Measurements from ENCODE around the gene IGFBP3. TPM values are rescaled to one million over a fixed set of nuclear protein-coding genes. Genes with fewer than 3 reads are reported as not detected.

The IGFBP3 gene
- total RNA-seq, 1 donor from 2014 or later: 763 TPM

DNA sequence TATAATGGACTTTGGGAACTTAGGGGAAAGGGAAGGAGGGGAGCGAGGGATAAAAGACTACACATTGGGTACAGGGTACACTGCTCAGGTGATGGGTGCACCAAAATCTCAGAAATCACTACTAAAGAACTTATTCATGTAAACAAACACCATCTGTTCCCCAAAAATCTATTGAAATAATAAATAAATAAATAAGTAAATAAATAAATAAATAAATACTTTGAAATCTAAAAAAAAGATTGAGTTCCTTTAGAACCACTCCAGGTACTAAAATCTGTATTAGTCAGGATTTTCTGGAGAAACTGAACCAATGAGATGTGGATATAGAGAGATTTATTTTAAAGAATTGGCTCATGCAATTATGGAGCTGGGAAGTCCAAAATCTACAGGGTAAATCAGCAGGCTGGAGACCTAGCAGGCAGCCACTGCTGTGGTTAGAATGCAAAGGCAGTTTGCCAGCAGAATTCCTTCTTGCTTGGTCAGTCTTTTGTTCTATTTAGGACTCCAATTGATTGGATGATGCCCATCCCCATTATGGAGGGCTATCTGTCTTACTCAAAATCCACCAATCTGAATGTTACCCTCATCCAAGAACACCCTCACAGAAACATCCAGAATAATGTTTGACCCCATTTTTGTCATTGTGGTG lies 23.9 kb downstream of the IGFBP3 start:
- Histone ChIP-seq H3K27me3 (no peaks in the 10 kb centered on the region), H3K27ac (no peak overlapping the region), H3K9me3 (no peaks in the 10 kb centered on the region), H3K36me3 (no peaks in the 10 kb centered on the region), H3K4me3 (no peak overlapping the region), H3K4me1 (no peaks in the 10 kb centered on the region)
- TF ChIP-seq, protein P1, sequence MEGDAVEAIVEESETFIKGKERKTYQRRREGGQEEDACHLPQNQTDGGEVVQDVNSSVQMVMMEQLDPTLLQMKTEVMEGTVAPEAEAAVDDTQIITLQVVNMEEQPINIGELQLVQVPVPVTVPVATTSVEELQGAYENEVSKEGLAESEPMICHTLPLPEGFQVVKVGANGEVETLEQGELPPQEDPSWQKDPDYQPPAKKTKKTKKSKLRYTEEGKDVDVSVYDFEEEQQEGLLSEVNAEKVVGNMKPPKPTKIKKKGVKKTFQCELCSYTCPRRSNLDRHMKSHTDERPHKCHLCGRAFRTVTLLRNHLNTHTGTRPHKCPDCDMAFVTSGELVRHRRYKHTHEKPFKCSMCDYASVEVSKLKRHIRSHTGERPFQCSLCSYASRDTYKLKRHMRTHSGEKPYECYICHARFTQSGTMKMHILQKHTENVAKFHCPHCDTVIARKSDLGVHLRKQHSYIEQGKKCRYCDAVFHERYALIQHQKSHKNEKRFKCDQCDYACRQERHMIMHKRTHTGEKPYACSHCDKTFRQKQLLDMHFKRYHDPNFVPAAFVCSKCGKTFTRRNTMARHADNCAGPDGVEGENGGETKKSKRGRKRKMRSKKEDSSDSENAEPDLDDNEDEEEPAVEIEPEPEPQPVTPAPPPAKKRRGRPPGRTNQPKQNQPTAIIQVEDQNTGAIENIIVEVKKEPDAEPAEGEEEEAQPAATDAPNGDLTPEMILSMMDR (IDR thresholded peaks at IDR 0.05): no peak
- no peak for DNase-seq (ENCODE audit: low spot score in 2 of 2)
- intact Hi-C loops (cut with DNase I): no loop called here

DNA sequence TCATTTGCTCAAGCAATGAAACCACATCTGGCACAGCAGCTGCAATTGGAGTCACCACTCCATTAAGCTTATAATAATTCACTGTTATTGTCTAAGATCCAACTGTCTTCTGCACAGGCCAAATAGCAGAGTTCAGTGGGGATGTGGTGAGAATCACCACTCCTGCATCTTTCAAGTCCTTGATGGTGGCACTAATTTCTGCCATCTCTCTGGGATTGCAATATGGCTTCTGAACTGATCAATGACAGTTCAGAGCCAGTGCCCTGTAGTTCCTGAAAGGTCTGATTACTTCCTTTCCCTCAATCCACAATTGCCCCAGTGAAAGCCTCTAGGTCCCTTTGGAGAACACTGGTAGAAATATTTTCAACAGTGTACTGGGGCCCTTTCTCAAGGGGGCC lies 26.4 kb downstream of the IGFBP3 start:
- no peaks in the 10 kb centered on the region for H3K27me3 ChIP-seq
- DNase-seq (ENCODE audit: low spot score in 2 of 2): no peak
- intact Hi-C loops (cut with DNase I): no loop called here
- H3K27ac ChIP-seq: no peak overlapping the region
- no peak overlapping the region for H3K4me3 ChIP-seq
- H3K36me3 ChIP-seq: no peaks in the 10 kb centered on the region
- H3K9me3 ChIP-seq: no peaks in the 10 kb centered on the region
- TF ChIP-seq, protein P1 (IDR thresholded peaks at IDR 0.05): no peak
- no peaks in the 10 kb centered on the region for H3K4me1 ChIP-seq

DNA sequence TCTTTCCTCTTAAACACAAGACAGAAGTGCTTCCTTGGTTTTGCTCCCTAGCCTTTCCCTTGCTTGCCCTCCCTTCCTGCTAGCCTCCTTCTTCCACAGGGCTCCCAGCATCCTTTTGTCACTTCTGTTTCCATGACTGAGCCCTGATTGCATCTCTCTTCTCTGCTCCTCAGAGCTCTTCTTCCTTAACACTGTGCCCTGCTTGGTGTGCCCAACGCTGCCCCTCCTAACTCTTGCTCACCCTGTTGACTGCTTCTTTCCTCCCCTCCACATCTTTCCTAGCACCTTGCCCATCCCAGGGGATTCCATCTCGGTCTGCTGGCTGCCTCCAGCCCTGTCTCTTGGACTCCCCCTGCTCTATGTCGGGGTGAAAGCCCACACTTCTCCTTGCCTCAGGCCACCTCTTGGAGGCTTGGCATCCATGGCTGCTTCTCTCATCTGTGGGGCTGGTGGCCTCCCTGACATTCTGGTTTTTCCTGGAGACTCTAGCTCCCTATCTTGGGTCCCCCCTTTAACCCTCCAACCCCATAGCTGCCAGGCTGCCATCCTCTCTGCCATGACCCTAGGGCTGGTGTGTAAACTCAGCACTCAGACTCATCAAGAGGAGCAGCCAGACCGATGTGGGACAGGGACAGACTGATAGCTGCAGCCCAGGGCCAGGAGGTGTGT lies 26.9 kb downstream of the IGFBP3 start:
- DNase-seq (ENCODE audit: low spot score in 2 of 2): no peak
- Histone ChIP-seq H3K9me3 (no peaks in the 10 kb centered on the region), H3K27me3 (no peaks in the 10 kb centered on the region), H3K4me3 (no peak overlapping the region), H3K36me3 (no peaks in the 10 kb centered on the region), H3K4me1 (no peaks in the 10 kb centered on the region), H3K27ac (no peak overlapping the region)
- TF ChIP-seq, protein P1 (IDR thresholded peaks at IDR 0.05): no peak
- intact Hi-C loops (cut with DNase I): no loop called here

DNA sequence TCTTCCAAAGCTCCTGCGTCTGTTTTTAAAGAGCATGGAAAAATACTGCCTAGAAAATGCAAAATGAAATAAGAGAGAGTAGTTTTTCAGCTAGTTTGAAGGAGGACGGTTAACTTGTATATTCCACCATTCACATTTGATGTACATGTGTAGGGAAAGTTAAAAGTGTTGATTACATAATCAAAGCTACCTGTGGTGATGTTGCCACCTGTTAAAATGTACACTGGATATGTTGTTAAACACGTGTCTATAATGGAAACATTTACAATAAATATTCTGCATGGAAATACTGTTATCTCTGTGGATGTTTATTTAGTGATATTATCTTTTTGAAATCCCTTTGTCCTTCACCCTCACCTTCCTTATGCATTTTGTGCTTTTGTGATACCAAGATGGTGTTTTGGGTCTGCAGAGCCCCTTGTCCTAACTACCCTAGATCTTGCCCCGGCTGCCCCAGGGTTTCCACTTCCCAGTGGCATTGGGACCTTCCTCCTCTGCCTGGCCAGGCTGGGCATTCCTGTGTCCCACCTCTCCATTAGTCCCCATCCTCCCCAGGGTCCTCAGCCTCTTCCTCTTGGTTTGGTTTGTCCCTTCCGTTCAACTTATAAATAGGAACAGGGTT lies 27.6 kb downstream of the IGFBP3 start:
- H3K27ac ChIP-seq: no peak overlapping the region
- H3K36me3 ChIP-seq: no peaks in the 10 kb centered on the region
- TF ChIP-seq, protein P1 (IDR thresholded peaks at IDR 0.05): no peak
- H3K4me1 ChIP-seq: peaks cover 0 to 5% of the 10 kb centered on the region in 2 donors
- no peak overlapping the region for H3K4me3 ChIP-seq
- H3K9me3 ChIP-seq: no peaks in the 10 kb centered on the region
- intact Hi-C loops (cut with DNase I): no loop called here
- H3K27me3 ChIP-seq: no peaks in the 10 kb centered on the region
- DNase-seq (ENCODE audit: low spot score in 2 of 2): no peak

DNA sequence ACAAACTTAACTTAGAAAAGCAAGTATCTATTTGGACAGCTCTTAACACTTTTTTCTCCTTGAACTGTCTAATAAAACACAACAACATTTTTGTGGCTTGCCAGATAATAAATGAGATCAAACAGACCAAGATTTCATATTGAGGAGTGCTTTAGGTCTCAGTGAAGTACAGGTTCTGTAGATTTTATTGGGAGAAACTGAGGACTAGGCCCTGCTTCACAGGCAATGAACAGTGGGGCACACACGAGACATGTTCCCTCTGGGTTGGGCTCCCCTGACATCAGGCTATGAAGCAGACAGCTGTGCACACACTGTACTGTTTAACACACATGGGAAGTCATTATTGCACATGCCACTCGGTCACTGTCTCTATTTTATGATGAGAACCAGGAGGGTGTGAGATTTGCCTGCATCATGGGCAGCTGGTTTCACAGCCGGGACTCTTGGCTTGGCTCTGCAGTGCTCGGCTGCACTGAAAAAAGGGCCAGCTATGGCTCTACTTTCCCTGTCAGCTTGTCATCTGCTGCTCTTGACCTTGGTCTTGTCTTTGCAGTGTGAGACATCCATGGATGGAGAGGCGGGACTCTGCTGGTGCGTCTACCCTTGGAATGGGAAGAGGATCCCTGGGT lies 28.6 kb downstream of the IGFBP3 start:
- Histone ChIP-seq H3K4me1 (peaks cover 0 to 8% of the 10 kb centered on the region in 2 donors), H3K27me3 (no peaks in the 10 kb centered on the region), H3K27ac (no peak overlapping the region), H3K4me3 (no peak overlapping the region), H3K9me3 (no peaks in the 10 kb centered on the region), H3K36me3 (no peaks in the 10 kb centered on the region)
- TF ChIP-seq, protein P1 (IDR thresholded peaks at IDR 0.05): no peak
- no peak for DNase-seq (ENCODE audit: low spot score in 2 of 2)
- intact Hi-C loops (cut with DNase I): no loop called here
